Hematopoietic multipotent progenitor cell treated with erythropoietin and hydrocortisone succinate and interleukin-3 and kit ligand, for 15 days (in vitro differentiated cells): Measurements from ENCODE around the gene GPATCH3.
"Not testable (repeated sequence)": the region's sequence is repeated elsewhere in the genome, so short reads cannot be mapped to it uniquely, and the experiment has no call there.

ENCODE experiments used
- DNase-seq: peaks from one replicate; pipeline ENCODE4 v3.0.0-alpha.2; 2015; ENCODE audit warnings: low spot score

The GPATCH3 gene

GRCh38 chr1:26864610-26865480, 35.4 kb downstream of the GPATCH3 start:
- DNase-seq = peak; percentile 94

GRCh38 chr1:26863685-26864077, 36.6 kb downstream of the GPATCH3 start:
- DNase-seq = no peak

- peak; percentile 37 for DNase-seq
Observed at GRCh38 chr1:26862781-26863684, 37.2 kb downstream of the GPATCH3 start, which contains the start of gene SFN. TSS of gene SFN (plus strand) at chr1:26863149. CDS start at chr1:26863213, 64 bp downstream.

- no peak for DNase-seq
Observed at GRCh38 chr1:26861889-26862378, 38.3 kb downstream of the GPATCH3 start.

- no peak for DNase-seq
Observed at GRCh38 chr1:26861286-26861701, 39.0 kb downstream of the GPATCH3 start.

GRCh38 chr1:26858891-26859640, 41.2 kb downstream of the GPATCH3 start:
- no peak for DNase-seq

GRCh38 chr1:26858160-26858559, 42.1 kb downstream of the GPATCH3 start:
- no peak for DNase-seq

- no peak for DNase-seq
Observed at GRCh38 chr1:26857473-26858060, 42.7 kb downstream of the GPATCH3 start.

GRCh38 chr1:26856604-26857469, 43.4 kb downstream of the GPATCH3 start:
- no peak for DNase-seq

- DNase-seq = no peak
Observed at GRCh38 chr1:26856181-26856580, 44.1 kb downstream of the GPATCH3 start.

- DNase-seq = no peak
Observed at GRCh38 chr1:26855636-26856035, 44.6 kb downstream of the GPATCH3 start.

GRCh38 chr1:26854906-26855305, 45.4 kb downstream of the GPATCH3 start:
- DNase-seq = peak; percentile 68

GRCh38 chr1:26853600-26853999, 46.7 kb downstream of the GPATCH3 start:
- DNase-seq = no peak

GRCh38 chr1:26853156-26853555, 47.1 kb downstream of the GPATCH3 start:
- peak; percentile 91 for DNase-seq

- no peak for DNase-seq
Observed at GRCh38 chr1:26852701-26853100, 47.6 kb downstream of the GPATCH3 start.

- no peak for DNase-seq
Observed at GRCh38 chr1:26851106-26851684, 49.1 kb downstream of the GPATCH3 start.

- DNase-seq = no peak
Observed at GRCh38 chr1:26848941-26849774, 51.1 kb downstream of the GPATCH3 start.

GRCh38 chr1:26848499-26848898, 51.8 kb downstream of the GPATCH3 start:
- no peak for DNase-seq

- DNase-seq = not testable (repeated sequence)
Observed at GRCh38 chr1:26847826-26848225, 52.4 kb downstream of the GPATCH3 start.
